Fibroblast of mammary gland (primary cell): Measurements from ENCODE around the gene GRAP.

ENCODE experiments used
- DNase-seq: peaks from one replicate; pipeline ENCODE4 v3.0.0-alpha.2; 2010; ENCODE audit warnings: low read depth
- H3K4me3 ChIP-seq: 2 replicates; pipeline ENCODE4 v1.5.1; 2011; ENCODE audit warnings: low read depth, mild to moderate bottlenecking, low read length, moderate library complexity; ENCODE audit not compliant: control insufficient read depth
- TF ChIP-seq, protein P1 (sequence below): conservative IDR thresholded peaks from 2 replicates; pipeline ENCODE4 v1.5.1; 2011; ENCODE audit warnings: low read depth, low read length, inconsistent platforms; ENCODE audit not compliant: control insufficient read depth, insufficient read depth

The GRAP gene

GRCh38 chr17:18999911-19000310 lies 46.8 kb downstream of the GRAP start:
- TF ChIP-seq, protein P1, sequence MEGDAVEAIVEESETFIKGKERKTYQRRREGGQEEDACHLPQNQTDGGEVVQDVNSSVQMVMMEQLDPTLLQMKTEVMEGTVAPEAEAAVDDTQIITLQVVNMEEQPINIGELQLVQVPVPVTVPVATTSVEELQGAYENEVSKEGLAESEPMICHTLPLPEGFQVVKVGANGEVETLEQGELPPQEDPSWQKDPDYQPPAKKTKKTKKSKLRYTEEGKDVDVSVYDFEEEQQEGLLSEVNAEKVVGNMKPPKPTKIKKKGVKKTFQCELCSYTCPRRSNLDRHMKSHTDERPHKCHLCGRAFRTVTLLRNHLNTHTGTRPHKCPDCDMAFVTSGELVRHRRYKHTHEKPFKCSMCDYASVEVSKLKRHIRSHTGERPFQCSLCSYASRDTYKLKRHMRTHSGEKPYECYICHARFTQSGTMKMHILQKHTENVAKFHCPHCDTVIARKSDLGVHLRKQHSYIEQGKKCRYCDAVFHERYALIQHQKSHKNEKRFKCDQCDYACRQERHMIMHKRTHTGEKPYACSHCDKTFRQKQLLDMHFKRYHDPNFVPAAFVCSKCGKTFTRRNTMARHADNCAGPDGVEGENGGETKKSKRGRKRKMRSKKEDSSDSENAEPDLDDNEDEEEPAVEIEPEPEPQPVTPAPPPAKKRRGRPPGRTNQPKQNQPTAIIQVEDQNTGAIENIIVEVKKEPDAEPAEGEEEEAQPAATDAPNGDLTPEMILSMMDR: no peak
- DNase-seq: no peak
- H3K4me3 ChIP-seq: no peak overlapping the region

DNA sequence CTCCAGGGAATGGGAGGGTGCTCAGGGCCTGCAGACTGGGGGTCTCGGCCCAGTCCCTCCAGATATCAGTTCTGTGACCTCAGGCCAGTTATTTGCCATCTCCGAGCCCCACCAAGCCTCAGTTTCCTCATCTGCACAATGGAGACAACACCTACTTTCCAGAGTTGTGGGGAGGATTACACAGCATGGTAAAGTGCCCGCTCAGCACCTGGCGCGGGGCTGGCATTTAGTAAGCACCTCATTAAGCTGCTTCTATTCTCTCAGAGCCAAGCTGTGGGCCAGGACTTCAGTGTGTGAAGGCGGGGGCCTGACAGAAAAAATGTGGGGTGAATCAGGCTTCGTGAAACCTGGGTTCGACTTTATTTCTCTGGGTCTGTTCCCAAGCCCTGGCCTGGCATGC lies 47.4 kb downstream of the GRAP start:
- H3K4me3 ChIP-seq: no peak overlapping the region
- DNase-seq: no peak

DNA sequence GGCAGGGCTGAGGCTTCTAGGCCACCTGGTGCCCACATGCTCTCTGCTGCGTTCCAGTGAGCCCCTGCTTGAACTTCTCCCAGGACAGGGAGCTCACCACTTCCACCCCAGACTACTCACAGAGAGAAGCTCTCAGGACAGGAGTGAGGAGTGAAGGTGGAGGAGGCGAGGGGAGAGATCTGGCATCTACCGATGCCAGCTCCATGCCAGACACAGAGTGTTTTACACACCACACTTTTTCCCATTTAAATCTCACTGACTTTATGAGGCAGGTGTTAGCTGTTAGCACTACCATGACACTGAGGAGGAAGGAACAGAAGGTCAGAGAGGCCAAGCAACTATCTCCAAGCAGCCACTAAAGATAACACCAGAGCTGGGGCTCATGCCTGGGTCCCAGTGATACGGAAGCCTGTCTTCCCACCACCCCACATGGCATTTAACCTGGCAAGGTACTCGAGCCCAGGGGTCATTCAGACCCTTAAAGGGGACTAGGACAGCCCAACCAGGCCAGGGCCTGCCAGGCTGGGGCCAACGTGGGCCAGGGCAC lies 49.0 kb downstream of the GRAP start:
- TF ChIP-seq, protein P1: no peak
- H3K4me3 ChIP-seq: no peak overlapping the region
- no peak for DNase-seq

More for the DNA sequence above, 47.4 kb downstream of the GRAP start:
- TF ChIP-seq, protein P1: no peak

DNA sequence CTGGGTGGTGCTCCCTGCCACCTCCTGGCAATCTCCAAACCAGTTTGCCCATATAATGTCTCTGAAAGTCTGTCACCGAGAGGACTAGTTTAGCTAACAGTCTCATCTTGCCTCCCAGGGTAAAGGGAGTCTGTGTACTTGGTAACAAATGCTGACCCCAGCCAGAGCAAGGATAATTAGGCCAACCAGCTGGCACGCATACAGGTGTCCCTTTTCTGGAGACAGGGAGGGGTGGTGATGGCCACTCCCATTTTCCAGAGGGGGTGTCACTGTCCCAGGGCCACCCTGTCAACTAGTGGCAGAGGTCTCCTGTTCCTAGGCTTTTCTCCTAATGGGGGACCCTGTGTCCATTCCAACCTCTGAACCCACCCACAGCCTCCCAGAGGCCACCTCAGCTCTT lies 50.3 kb downstream of the GRAP start:
- TF ChIP-seq, protein P1: no peak
- DNase-seq: no peak
- no peak overlapping the region for H3K4me3 ChIP-seq

- no peak for DNase-seq
- no peak overlapping the region for H3K4me3 ChIP-seq
- TF ChIP-seq, protein P1: no peak
These were observed 51.5 kb downstream of the GRAP start for GRCh38 chr17:18995220-18995619.

DNA sequence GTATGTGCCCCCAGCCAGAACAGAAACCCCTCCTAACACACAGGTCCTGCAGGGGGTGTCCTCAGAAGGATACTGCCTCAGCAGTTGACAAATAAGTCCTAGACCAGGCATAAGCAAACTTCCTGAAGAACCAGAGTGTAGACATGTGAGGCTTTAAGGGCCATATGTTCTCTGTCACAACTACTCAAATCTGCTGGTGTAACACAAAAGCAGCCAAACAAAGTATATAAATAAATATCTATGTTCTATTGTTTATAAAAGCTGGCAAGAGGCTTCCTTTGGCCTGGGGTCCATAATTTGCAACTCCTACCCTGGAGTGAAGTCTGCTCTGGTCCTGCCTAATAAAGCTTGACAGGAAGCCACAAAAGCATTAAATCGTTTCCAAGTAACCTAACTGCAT lies 52.1 kb downstream of the GRAP start:
- TF ChIP-seq, protein P1: no peak
- no peak overlapping the region for H3K4me3 ChIP-seq
- DNase-seq: no peak
